H9 (cell line): ENCODE results near the gene ST6GAL1. TPM values are rescaled to one million over a fixed set of nuclear protein-coding genes. Genes with fewer than 3 reads are reported as not detected.

Source experiments
- DNase-seq: peaks from one replicate; pipeline ENCODE4 v3.0.0-alpha.2; 2017
- H2AFZ ChIP-seq: one replicate; pipeline ENCODE4 v1.6.1; 2013; ENCODE audit warnings: mild to moderate bottlenecking, low read length, control low read depth, moderate library complexity
- H2AK5ac ChIP-seq: 2 replicates; pipeline ENCODE4 v1.6.1; 2013; ENCODE audit warnings: low read length, control low read depth, mixed read lengths; ENCODE audit not compliant: insufficient read length
- H2BK120ac ChIP-seq: one replicate; pipeline ENCODE4 v1.6.1; 2013; ENCODE audit warnings: low read depth, mild to moderate bottlenecking, low read length, control low read depth, inconsistent platforms; ENCODE audit not compliant: poor library complexity, severe bottlenecking
- H2BK12ac ChIP-seq: 2 replicates; pipeline ENCODE4 v1.6.1; 2013; ENCODE audit warnings: low read length, control low read depth, mixed read lengths, low read depth; ENCODE audit not compliant: insufficient read length
- H2BK15ac ChIP-seq: 2 replicates; pipeline ENCODE4 v1.6.1; 2013; ENCODE audit warnings: low read depth, low read length, control low read depth
- H2BK20ac ChIP-seq: one replicate; pipeline ENCODE4 v1.6.1; 2013; ENCODE audit warnings: low read depth, mild to moderate bottlenecking, low read length, control low read depth, inconsistent platforms; ENCODE audit not compliant: poor library complexity, severe bottlenecking
- H2BK5ac ChIP-seq: 2 replicates; pipeline ENCODE4 v1.6.1; 2013; ENCODE audit warnings: low read length, control low read depth, mixed read lengths; ENCODE audit not compliant: insufficient read length
- H3K14ac ChIP-seq: 2 replicates; pipeline ENCODE4 v1.6.1; 2013; ENCODE audit warnings: low read length, control low read depth; ENCODE audit not compliant: insufficient read depth
- H3K18ac ChIP-seq: 2 replicates; pipeline ENCODE4 v1.6.1; 2013; ENCODE audit warnings: low read depth, mild to moderate bottlenecking, mixed read lengths, low read length, control low read depth; ENCODE audit not compliant: insufficient read length
- H3K23ac ChIP-seq: 2 replicates; pipeline ENCODE4 v1.6.1; 2013; ENCODE audit warnings: low read length, control low read depth, mixed read lengths, low read depth; ENCODE audit not compliant: insufficient read length
- H3K23me2 ChIP-seq: 2 replicates; pipeline ENCODE4 v1.6.1; 2013; ENCODE audit warnings: low read depth, mild to moderate bottlenecking, mixed read lengths, low read length, control low read depth; ENCODE audit not compliant: insufficient read length, poor library complexity, severe bottlenecking
- H3K27ac ChIP-seq: 2 replicates; pipeline ENCODE4 v1.5.1; 2013; ENCODE audit warnings: low read length, control low read depth, mixed read lengths, low read depth; ENCODE audit not compliant: insufficient read length
- H3K27me3 ChIP-seq: 2 replicates; pipeline ENCODE4 v1.6.1; 2013; ENCODE audit warnings: low read length, control low read depth, inconsistent platforms; ENCODE audit not compliant: insufficient read depth
- H3K4ac ChIP-seq: 2 replicates; pipeline ENCODE4 v1.6.1; 2013; ENCODE audit warnings: low read depth, mild to moderate bottlenecking, control low read depth, inconsistent platforms, low read length, moderate library complexity
- H3K4me1 ChIP-seq: 2 replicates; pipeline ENCODE4 v1.6.1; 2013; ENCODE audit warnings: low read length, control low read depth, inconsistent platforms; ENCODE audit not compliant: insufficient read depth
- H3K4me2 ChIP-seq: 2 replicates; pipeline ENCODE4 v1.6.1; 2013; ENCODE audit warnings: low read length, control low read depth, mixed read lengths; ENCODE audit not compliant: insufficient read length, insufficient read depth
- H3K56ac ChIP-seq: 2 replicates; pipeline ENCODE4 v1.6.1; 2013; ENCODE audit warnings: low read depth, mild to moderate bottlenecking, mixed read lengths, low read length, control low read depth; ENCODE audit not compliant: insufficient read length
- H3K79me1 ChIP-seq: 2 replicates; pipeline ENCODE4 v1.6.1; 2013; ENCODE audit warnings: low read depth, mild to moderate bottlenecking, moderate library complexity, low read length, control low read depth, inconsistent platforms; ENCODE audit not compliant: insufficient read depth, poor library complexity, severe bottlenecking
- H3K79me2 ChIP-seq: 2 replicates; pipeline ENCODE4 v1.6.1; 2013; ENCODE audit warnings: low read length, control low read depth, inconsistent platforms; ENCODE audit not compliant: insufficient read depth
- H3K9ac ChIP-seq: 2 replicates; pipeline ENCODE4 v1.6.1; 2013; ENCODE audit warnings: low read length, control low read depth, mixed read lengths; ENCODE audit not compliant: insufficient read length; ENCODE audit errors: extremely low read depth
- H3K9me3 ChIP-seq: one replicate; pipeline ENCODE4 v1.6.1; 2013; ENCODE audit warnings: low read depth, low read length, inconsistent platforms; ENCODE audit not compliant: control insufficient read depth
- H3T11ph ChIP-seq: one replicate; pipeline ENCODE4 v1.6.1; 2013; ENCODE audit warnings: mild to moderate bottlenecking, low read length, control low read depth, inconsistent platforms
- H4K20me1 ChIP-seq: one replicate; pipeline ENCODE4 v1.6.1; 2013; ENCODE audit not compliant: control insufficient read depth, insufficient read length, insufficient read depth
- H4K5ac ChIP-seq: 2 replicates; pipeline ENCODE4 v1.6.1; 2013; ENCODE audit warnings: low read depth, mild to moderate bottlenecking, mixed read lengths, low read length, control low read depth; ENCODE audit not compliant: insufficient read length
- H4K8ac ChIP-seq: replicated peaks from 2 replicates; pipeline ENCODE4 v1.6.1; 2013; ENCODE audit warnings: low read length, control low read depth, mixed read lengths, low read depth; ENCODE audit not compliant: insufficient read length
- H4K91ac ChIP-seq: 2 replicates; pipeline ENCODE4 v1.6.1; 2013; ENCODE audit warnings: low read depth, mild to moderate bottlenecking, moderate library complexity, mixed read lengths, low read length, control low read depth; ENCODE audit not compliant: insufficient read length
- H3K27ac Mint-ChIP-seq, 3 experiments: 2 replicates in 2 of 3; 3 replicates in 1 of 3; pipeline ENCODE4 v1.8.0; 2020 to 2021; ENCODE audit warnings: mixed read lengths in 3 of 3, mild to moderate bottlenecking in 1 of 3, moderate library complexity in 1 of 3
- H3K27me3 Mint-ChIP-seq: 2 replicates; pipeline ENCODE4 v1.8.0; 2021; ENCODE audit warnings: low read depth, mild to moderate bottlenecking, moderate library complexity, mixed read lengths
- H3K36me3 Mint-ChIP-seq, 3 experiments: 2 replicates in 2 of 3; 3 replicates in 1 of 3; pipeline ENCODE4 v1.8.0; 2020 to 2021; ENCODE audit warnings: low read depth in 3 of 3, mixed read lengths in 3 of 3; ENCODE audit not compliant: insufficient read depth in 1 of 3
- H3K4me1 Mint-ChIP-seq, 2 experiments: 2 replicates each; pipeline ENCODE4 v1.8.0; 2020; ENCODE audit warnings: mixed read lengths in 2 of 2
- H3K4me3 Mint-ChIP-seq, 2 experiments: 2 replicates in 1 of 2; 3 replicates in 1 of 2; pipeline ENCODE4 v1.8.0; 2020 to 2021; ENCODE audit warnings: mild to moderate bottlenecking in 2 of 2, mixed read lengths in 2 of 2, moderate library complexity in 1 of 2
- H3K9me3 Mint-ChIP-seq, 2 experiments: 2 replicates in 1 of 2; 3 replicates in 1 of 2; pipeline ENCODE4 v1.8.0; 2020; ENCODE audit warnings: mild to moderate bottlenecking in 2 of 2, mixed read lengths in 2 of 2, moderate library complexity in 1 of 2
- CTCF ChIP-seq: fragments of 200-600 bp; sonication (generic); conservative IDR thresholded peaks from 3 replicates; pipeline ENCODE4 v1.8.0; 2021; ENCODE audit warnings: antibody characterized with exemption, mild to moderate bottlenecking
- WGBS: extraction: QIAGEN DNeasy Blood & Tissue Kit; methylation state at CpG from one replicate; pipeline ENCODE4 v1.1.7; 2013; ENCODE audit warnings: missing lambda C conversion rate, low lambda C conversion rate, mixed read lengths; ENCODE audit not compliant: insufficient read length; ENCODE audit errors: extremely low coverage; 5-methylcytosine and 5-hydroxymethylcytosine counted together
- total RNA-seq: library from RNA; stranded (reverse); gene quantifications from 2 replicates; pipeline ENCODE4 v1.2.1, GENCODE V29; 2021

Gene ST6GAL1
- total RNA-seq, 1 experiment from 2014 or later: 139 TPM

- H4K91ac ChIP-seq: no peak overlapping the region
- H3K9me3 ChIP-seq: no peaks in the 10 kb centered on the region
- no peak overlapping the region for H2BK12ac ChIP-seq
- no peak overlapping the region for H4K5ac ChIP-seq
- peaks cover 1 to 7% (median 3%) of the 10 kb centered on the region in 3 experiments; a peak in 6 of 7 replicates for H3K36me3 Mint-ChIP-seq
- no peaks in the 10 kb centered on the region for H3K27me3 Mint-ChIP-seq
- H3K4me3 Mint-ChIP-seq: no peak overlapping the region
- no peaks in the 10 kb centered on the region for H3K23me2 ChIP-seq
- H3K27ac Mint-ChIP-seq: no peak overlapping the region
- no peak overlapping the region for H3K18ac ChIP-seq
- no peak overlapping the region for H2BK120ac ChIP-seq
- H3K79me2 ChIP-seq: no peaks in the 10 kb centered on the region
- H2BK15ac ChIP-seq: no peak overlapping the region
- H3K79me1 ChIP-seq: no peaks in the 10 kb centered on the region
- no peaks in the 10 kb centered on the region for H3K27me3 ChIP-seq
- no peak overlapping the region for H3K4ac ChIP-seq
- H4K20me1 ChIP-seq: no peaks in the 10 kb centered on the region
- no peak overlapping the region for H3T11ph ChIP-seq
- no peak overlapping the region for H3K27ac ChIP-seq
- H3K14ac ChIP-seq: no peak overlapping the region
- TF ChIP-seq CTCF: no peak
- no peak overlapping the region for H3K4me2 ChIP-seq
- H3K56ac ChIP-seq: no peak overlapping the region
- no peak overlapping the region for H4K8ac ChIP-seq
- peaks cover 34 to 42% of the 10 kb centered on the region in 2 experiments for H3K4me1 Mint-ChIP-seq
- H2AK5ac ChIP-seq: no peak overlapping the region
- no peak for DNase-seq
- H2AFZ ChIP-seq: no peak overlapping the region
- H3K4me1 ChIP-seq: no peaks in the 10 kb centered on the region
- peaks cover 7% of the 10 kb centered on the region in 2 experiments for H3K9me3 Mint-ChIP-seq
- H3K23ac ChIP-seq: no peak overlapping the region
- H2BK20ac ChIP-seq: no peak overlapping the region
- H2BK5ac ChIP-seq: no peak overlapping the region
- H3K9ac ChIP-seq: no peak overlapping the region
- WGBS: no CpG with 5 or more reads among the region's 4 CpGs
Measured at GRCh38 chr3:186882150-186882524, 48.2 kb upstream of the ST6GAL1 start.
